Lower leg skin (tissue), 4 donors: ENCODE measurements around the gene PHF21A. TPM values are rescaled to one million over a fixed set of nuclear protein-coding genes. Genes with fewer than 3 reads are reported as not detected.

Experiments
- DNase-seq, 2 donors: peaks; one replicate each; pipeline ENCODE4 v3.0.0-alpha.2; 2019; ENCODE audit warnings: low spot score in 2 of 2
- H3K4me3 ChIP-seq: fragments of 200-600 bp; sonication (generic); 2 replicates; pipeline ENCODE4 v1.5.1; 2017; ENCODE audit warnings: mild to moderate bottlenecking, low read depth; ENCODE audit not compliant: poor library complexity, severe bottlenecking
- CTCF ChIP-seq, 3 donors: fragments of 450-650 bp; IDR thresholded peaks; one replicate each; pipeline ENCODE4 v1.5.1; 2016; ENCODE audit warnings: antibody characterized with exemption in 3 of 3, mild to moderate bottlenecking in 3 of 3, moderate library complexity in 2 of 3
- POLR2A ChIP-seq, 2 donors: fragments of 450-650 bp; IDR thresholded peaks; one replicate each; pipeline ENCODE4 v1.6.1; 2016 to 2017; ENCODE audit warnings: antibody characterized with exemption in 2 of 2, mild to moderate bottlenecking in 1 of 2, moderate library complexity in 1 of 2
- WGBS, 2 donors: methylation state at CpG; one replicate each; pipeline ENCODE4 v1.1.5; 2018; 5-methylcytosine and 5-hydroxymethylcytosine counted together
- intact Hi-C: fragments of 100-400 bp; cut with DNase I; formaldehyde crosslinking; loops from one replicate; pipeline ENCODE4 v1.15.0; 2023; ENCODE audit warnings: low total_unique reads
- total RNA-seq, 4 donors: library from RNA; depleted of rRNA; stranded (reverse); fragments of >200 nt; gene quantifications; one replicate each; pipeline ENCODE4 v1.1.0, GENCODE V29; 2016

PHF21A gene
- total RNA-seq, 4 donors from 2014 or later, result 16.4 to 52.4 (median 31.5) TPM

- 83 to 86% methylated on average over 6 of the region's 6 CpGs for WGBS, 2 donors
- intact Hi-C loops, result no loop called here
- DNase-seq, result no peak
- no peak for TF ChIP-seq POLR2A (IDR thresholded peaks at IDR 0.05)
- TF ChIP-seq CTCF (IDR thresholded peaks at IDR 0.05), result no peak
- no peak overlapping the region for H3K4me3 ChIP-seq
Measured at GRCh38 chr11:45920531-45921477, 200.4 kb downstream of the PHF21A start.

- intact Hi-C loops, result no loop called here
- H3K4me3 ChIP-seq, result no peak overlapping the region
- DNase-seq, result no peak
- 71 to 73% methylated on average over 13 of the region's 13 CpGs for WGBS, 2 donors
- TF ChIP-seq POLR2A (IDR thresholded peaks at IDR 0.05) (no peak), CTCF (IDR thresholded peaks at IDR 0.05) (no peak)
Measured at GRCh38 chr11:45919806-45920530, 201.3 kb downstream of the PHF21A start.

GRCh38 chr11:45918962-45919675 lies 202.1 kb downstream of the PHF21A start:
- no peak for DNase-seq
- TF ChIP-seq CTCF (IDR thresholded peaks at IDR 0.05) (no peak), POLR2A (IDR thresholded peaks at IDR 0.05) (no peak)
- H3K4me3 ChIP-seq, result no peak overlapping the region
- WGBS, 2 donors, result 63 to 71% methylated on average over 7 of the region's 7 CpGs
- intact Hi-C loops, result no loop called here

GRCh38 chr11:45918331-45918941 lies 202.8 kb downstream of the PHF21A start:
- intact Hi-C loops, result no loop called here
- WGBS, 2 donors, result 0 to 1% methylated on average over 37 of the region's 38 CpGs
- no peak for TF ChIP-seq POLR2A (IDR thresholded peaks at IDR 0.05)
- no peak for TF ChIP-seq CTCF (IDR thresholded peaks at IDR 0.05)
- DNase-seq, result peak; percentile 70 to 97
- peak overlapping the region; percentile 73 for H3K4me3 ChIP-seq

- WGBS, 2 donors, result 0% methylated on average over 40 to 42 of the region's 45 CpGs
- DNase-seq, result peak; percentile 97 to 99
- peak within 1 kb of the TSS; percentile 77 for H3K4me3 ChIP-seq
- intact Hi-C loops, result no loop called here
- no peak for TF ChIP-seq CTCF (IDR thresholded peaks at IDR 0.05)
- TF ChIP-seq POLR2A (IDR thresholded peaks at IDR 0.05), result peak in 1 of 2 donors; percentile 57
Measured at GRCh38 chr11:45917623-45918330, 203.5 kb downstream of the PHF21A start, which contains the start of gene PEX16. Gene PEX16 (minus strand): TSS chr11:45917877. CDS start chr11:45917811, 66 bp downstream.
